Body of pancreas (tissue), 4 donors: ENCODE results near the gene PDIK1L. TPM values are rescaled to one million over a fixed set of nuclear protein-coding genes. Genes with fewer than 3 reads are reported as not detected.

Experiments used
- ATAC-seq: fragments of 150-250 bp; one replicate; pipeline ENCODE4 v1.9.1; 2016
- DNase-seq, 4 donors: peaks; one replicate each; pipeline ENCODE4 v3.0.0-alpha.2; 2019
- H3K27ac ChIP-seq, 4 donors: fragments of 200-600 bp; sonication (generic); 1 replicate in 3 of 4; 2 replicates in 1 of 4; pipeline versions ENCODE4 v1.5.1 to v1.6.1; 2016 to 2019; ENCODE audit warnings: mild to moderate bottlenecking in 1 of 4, mixed read lengths in 1 of 4, moderate library complexity in 1 of 4
- H3K27me3 ChIP-seq, 2 donors: fragments of 200-600 bp; sonication (generic); one replicate each; pipeline ENCODE4 v1.6.0; 2016; ENCODE audit warnings: mild to moderate bottlenecking in 1 of 2
- H3K36me3 ChIP-seq, 2 donors: fragments of 200-600 bp; sonication (generic); replicated peaks in 1 of 2; 2 replicates each; pipeline ENCODE4 v1.5.1; 2016; ENCODE audit warnings: low read depth in 2 of 2; ENCODE audit not compliant: insufficient read depth in 1 of 2
- H3K4me1 ChIP-seq: fragments of 200-600 bp; sonication (generic); one replicate; pipeline ENCODE4 v1.6.0; 2016
- H3K4me3 ChIP-seq, 2 donors: fragments of 200-600 bp; sonication (generic); 1 replicate in 1 of 2; 2 replicates in 1 of 2; pipeline ENCODE4 v1.5.1; 2016 to 2019
- H3K9me3 ChIP-seq, 3 donors: fragments of 200-600 bp; sonication (generic); 1 replicate in 2 of 3; 2 replicates in 1 of 3; pipeline ENCODE4 v1.5.1; 2016
- CTCF ChIP-seq, 7 experiments: fragments of 450-650 bp in 4 of 7; fragments of 200-600 bp in 3 of 7; sonication (generic) in 3 of 7; IDR thresholded peaks; one replicate each; pipeline ENCODE4 v1.5.1; 2016 to 2019; ENCODE audit warnings: antibody characterized with exemption in 7 of 7
- POLR2A ChIP-seq, 3 donors: fragments of 450-650 bp; IDR thresholded peaks; one replicate each; pipeline ENCODE4 v1.6.1; 2016; ENCODE audit warnings: antibody characterized with exemption in 3 of 3, mild to moderate bottlenecking in 2 of 3
- WGBS, 2 donors: methylation state at CpG; one replicate each; pipeline ENCODE4 v1.1.5; 2017; 5-methylcytosine and 5-hydroxymethylcytosine counted together
- intact Hi-C: fragments of 100-400 bp; cut with DNase I; formaldehyde crosslinking; loops from one replicate; pipeline ENCODE4 v1.15.1; 2023
- total RNA-seq, 2 donors: library from RNA; depleted of rRNA; stranded (reverse); fragments of >200 nt; gene quantifications; one replicate each; pipeline ENCODE4 v1.1.0, GENCODE V29; 2016

PDIK1L gene
- total RNA-seq, 2 donors from 2014 or later: 5.6 to 7.8 TPM

- ATAC-seq: no peak
- WGBS, 2 donors: 65 to 74% methylated on average over 2 to 9 of the region's 9 CpGs
- Histone ChIP-seq H3K4me1 (peaks cover 18% of the 10 kb centered on the region), H3K27ac (no peak within 1 kb of the TSS), H3K4me3 (no peak within 1 kb of the TSS), H3K27me3 (no peaks in the 10 kb centered on the region), H3K36me3 (no peaks in the 10 kb centered on the region), H3K9me3 (no peaks in the 10 kb centered on the region)
- TF ChIP-seq CTCF (IDR thresholded peaks at IDR 0.05): no peak
- no peak for TF ChIP-seq POLR2A (IDR thresholded peaks at IDR 0.05)
- DNase-seq: no peak
- intact Hi-C loops: no loop called here
Measured at GRCh38 chr1:26067432-26067911, 44.2 kb upstream of the PDIK1L start, which contains the start of gene TRIM63. Gene TRIM63 (minus strand): TSS chr1:26067630. CDS start chr1:26067494, 136 bp downstream.

- H3K4me1 ChIP-seq: peaks cover 36% of the 10 kb centered on the region
- intact Hi-C loops: no loop called here
- H3K4me3 ChIP-seq: no peak overlapping the region
- H3K9me3 ChIP-seq: no peaks in the 10 kb centered on the region
- H3K27me3 ChIP-seq: no peaks in the 10 kb centered on the region
- ATAC-seq (no peak), DNase-seq (no peak)
- WGBS, 2 donors: 84% methylated on average over 1 of the region's 1 CpG
- TF ChIP-seq CTCF (IDR thresholded peaks at IDR 0.05) (no peak), POLR2A (IDR thresholded peaks at IDR 0.05) (no peak)
- H3K27ac ChIP-seq: no peak overlapping the region
- H3K36me3 ChIP-seq: no peaks in the 10 kb centered on the region
Measured at GRCh38 chr1:26069941-26070295, 41.7 kb upstream of the PDIK1L start.

- Histone ChIP-seq H3K27ac (no peak overlapping the region), H3K36me3 (no peaks in the 10 kb centered on the region), H3K27me3 (no peaks in the 10 kb centered on the region), H3K4me3 (no peak overlapping the region), H3K9me3 (no peaks in the 10 kb centered on the region), H3K4me1 (peaks cover 41% of the 10 kb centered on the region)
- intact Hi-C loops: no loop called here
- ATAC-seq (no peak), DNase-seq (no peak)
- TF ChIP-seq CTCF (IDR thresholded peaks at IDR 0.05): no peak
- no peak for TF ChIP-seq POLR2A (IDR thresholded peaks at IDR 0.05)
- WGBS, 2 donors: 93 to 98% methylated on average over 4 of the region's 4 CpGs
Measured at GRCh38 chr1:26070296-26070962, 41.2 kb upstream of the PDIK1L start.

- Histone ChIP-seq H3K4me1 (peaks cover 47% of the 10 kb centered on the region), H3K36me3 (no peaks in the 10 kb centered on the region), H3K9me3 (no peaks in the 10 kb centered on the region), H3K4me3 (no peak overlapping the region), H3K27ac (no peak overlapping the region), H3K27me3 (no peaks in the 10 kb centered on the region)
- ATAC-seq (no peak), DNase-seq (no peak)
- intact Hi-C loops: no loop called here
- TF ChIP-seq POLR2A (IDR thresholded peaks at IDR 0.05): no peak
- TF ChIP-seq CTCF (IDR thresholded peaks at IDR 0.05): no peak
- WGBS, 2 donors: 91 to 97% methylated on average over 6 of the region's 6 CpGs
Measured at GRCh38 chr1:26070963-26071342, 40.7 kb upstream of the PDIK1L start.

- ATAC-seq (peak; percentile 81), DNase-seq (peak; percentile 83 to 92 (median 89))
- intact Hi-C loops: no loop called here
- Histone ChIP-seq H3K27me3 (no peaks in the 10 kb centered on the region), H3K9me3 (no peaks in the 10 kb centered on the region), H3K36me3 (no peaks in the 10 kb centered on the region), H3K4me1 (peaks cover 48% of the 10 kb centered on the region), H3K27ac (peak overlapping the region in 3 of 4 donors; percentile 57 to 80 (median 67)), H3K4me3 (no peak overlapping the region)
- TF ChIP-seq CTCF (IDR thresholded peaks at IDR 0.05): no peak
- TF ChIP-seq POLR2A (IDR thresholded peaks at IDR 0.05): peak in 1 of 3 donors; percentile 6
- 0 to 13% methylated on average over 3 to 6 of the region's 6 CpGs for WGBS, 2 donors
Measured at GRCh38 chr1:26072305-26072704, 39.3 kb upstream of the PDIK1L start.
